GM18873 (cell line): ENCODE results near the gene TEKT2.

ENCODE experiments used
- ATAC-seq: cut with Tn5 transposase; IDR thresholded peaks from one replicate; pipeline ENCODE4 v1.9.1; 2021; ENCODE audit warnings: mild to moderate bottlenecking, moderate library complexity, moderate number of reproducible peaks; ENCODE audit not compliant: unreplicated experiment, low FRiP score

The TEKT2 gene

GRCh38 chr1:36101546-36101945 lies 17.7 kb downstream of the TEKT2 start:
- no peak for ATAC-seq

- no peak for ATAC-seq
These were observed 22.4 kb downstream of the TEKT2 start for GRCh38 chr1:36106269-36106668.

DNA sequence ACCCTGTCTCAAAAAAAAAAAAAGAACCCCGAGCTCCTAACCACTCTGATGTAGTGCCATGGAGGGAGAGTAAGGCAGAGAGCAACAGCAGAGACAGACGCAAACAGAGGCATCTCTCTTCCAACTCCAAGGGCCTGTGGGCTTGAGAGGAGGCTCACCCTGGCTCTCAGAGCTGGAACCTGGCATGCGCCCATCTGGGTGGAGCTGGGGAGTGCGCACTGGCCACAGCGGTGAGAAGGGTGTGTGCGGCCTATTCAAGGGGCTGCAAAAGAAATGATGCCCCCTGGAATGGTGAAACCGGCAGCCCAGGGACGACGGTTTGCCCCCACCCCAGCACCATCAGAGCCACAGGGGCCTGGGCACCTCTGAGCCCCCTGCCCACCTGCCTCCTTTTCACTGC lies 23.5 kb downstream of the TEKT2 start:
- no peak for ATAC-seq

GRCh38 chr1:36108314-36108713 lies 24.4 kb downstream of the TEKT2 start:
- no peak for ATAC-seq

DNA sequence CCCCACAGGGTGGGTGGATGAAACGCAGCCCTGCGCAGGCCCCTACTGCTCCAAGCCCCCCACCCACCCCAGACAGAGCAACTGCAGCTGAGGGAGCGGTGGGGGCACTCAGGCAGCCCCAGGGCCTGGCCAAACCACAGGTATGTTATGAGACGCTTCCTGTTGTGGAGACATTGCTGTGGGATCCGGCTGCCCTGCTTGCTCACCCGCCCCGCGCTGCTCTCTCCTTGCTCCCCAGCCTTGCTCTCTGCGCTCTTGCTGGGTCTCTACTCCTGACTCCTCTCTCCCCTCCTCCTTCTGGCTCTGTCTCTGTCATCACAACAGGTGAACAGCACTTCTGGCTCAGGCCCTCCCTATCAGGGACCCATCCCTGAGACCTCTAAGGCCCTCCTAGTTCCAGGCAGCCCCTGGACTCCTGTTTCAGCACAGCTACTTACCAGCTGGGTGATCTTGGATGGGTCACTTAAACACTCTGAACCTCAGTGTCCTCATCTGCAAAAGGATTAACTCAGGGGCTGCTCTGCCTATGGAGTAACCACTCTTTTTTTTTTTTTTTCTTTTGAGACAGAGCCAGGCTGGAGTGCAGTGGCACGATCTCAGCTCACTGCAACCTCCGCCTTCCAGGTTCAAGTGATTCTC lies 25.3 kb downstream of the TEKT2 start:
- no peak for ATAC-seq

- no peak for ATAC-seq
These were observed 27.3 kb downstream of the TEKT2 start for GRCh38 chr1:36111151-36111550.

DNA sequence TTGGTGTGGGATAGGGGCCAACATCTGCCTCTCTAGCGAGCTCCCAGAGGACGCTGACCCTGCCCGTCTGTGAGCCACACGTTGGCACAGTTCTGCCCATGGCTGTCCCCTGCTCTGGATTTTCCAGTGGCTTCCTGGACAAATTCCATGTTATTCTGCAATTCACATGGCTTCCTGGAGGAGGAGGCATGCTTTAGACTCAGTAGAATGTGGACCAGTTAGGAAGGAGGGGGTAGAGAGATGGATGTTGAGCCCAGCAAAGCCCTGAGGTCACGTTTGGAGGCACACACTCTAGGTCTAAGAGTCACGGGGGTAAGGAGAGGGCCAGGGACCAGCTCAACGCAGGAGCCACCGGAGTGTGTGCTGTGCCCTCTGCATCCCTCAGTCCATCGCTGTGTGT lies 28.9 kb downstream of the TEKT2 start:
- ATAC-seq: no peak

DNA sequence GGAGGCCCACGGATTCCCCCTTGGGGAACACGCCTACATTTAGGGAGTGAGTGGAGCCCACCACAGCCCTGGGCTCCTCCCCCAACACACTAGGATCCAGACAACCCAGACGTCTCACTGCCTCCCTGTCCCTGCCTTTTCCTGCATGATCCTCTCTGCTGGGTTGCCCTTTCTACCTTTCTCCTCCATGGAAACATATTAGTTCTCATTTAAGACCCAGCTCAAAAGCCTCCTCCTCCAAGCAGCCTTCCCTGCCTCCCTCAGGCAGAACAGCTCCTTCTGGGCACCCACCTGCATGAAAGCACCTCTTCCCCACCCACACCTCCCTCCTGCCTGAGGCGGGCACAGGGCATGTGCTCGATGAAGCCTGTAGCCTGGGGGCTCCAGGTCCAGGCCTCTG lies 30.5 kb downstream of the TEKT2 start:
- no peak for ATAC-seq

DNA sequence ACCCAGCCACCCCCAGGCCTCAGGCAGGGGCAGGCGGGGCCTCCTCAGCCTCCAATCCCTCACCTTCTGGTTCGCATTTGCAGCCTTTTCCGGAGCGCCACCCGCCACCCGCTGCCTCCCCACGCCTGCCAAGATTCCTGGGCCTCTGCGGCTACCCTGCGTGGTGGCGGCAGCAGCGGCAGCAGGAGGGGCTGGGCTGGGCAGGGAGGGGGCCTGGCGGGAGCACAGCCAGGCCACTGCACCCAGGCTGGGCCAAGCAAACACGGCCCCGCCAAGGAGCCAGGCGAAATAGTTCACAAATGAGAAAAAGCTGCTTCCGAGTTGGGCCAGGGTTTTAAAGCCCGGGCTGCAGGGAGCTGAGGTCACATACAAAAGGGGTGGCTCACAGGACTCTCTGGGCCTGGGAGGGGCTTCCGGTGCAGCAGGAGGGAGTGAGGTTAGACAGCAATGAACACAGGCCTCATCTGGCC lies 31.3 kb downstream of the TEKT2 start:
- no peak for ATAC-seq

DNA sequence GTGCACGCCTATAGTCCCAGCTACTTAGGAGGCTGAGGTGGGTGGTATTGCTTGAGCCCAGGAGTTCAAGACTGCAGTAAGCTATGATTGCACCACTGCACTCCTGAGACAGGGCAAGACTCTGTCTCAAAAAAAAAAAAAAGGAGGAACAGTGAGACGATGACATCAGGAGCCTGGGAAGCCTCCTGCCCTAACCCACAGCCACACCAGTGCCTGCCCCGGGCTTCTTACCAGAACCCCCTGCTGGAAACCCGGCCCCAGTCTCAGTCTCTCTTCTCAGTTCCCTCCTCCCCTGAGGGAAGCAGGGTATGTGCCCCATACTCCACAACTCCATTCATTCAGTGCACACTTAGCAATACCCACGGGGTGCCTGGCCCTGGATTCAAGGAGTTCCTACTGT lies 32.0 kb downstream of the TEKT2 start:
- ATAC-seq: no peak

DNA sequence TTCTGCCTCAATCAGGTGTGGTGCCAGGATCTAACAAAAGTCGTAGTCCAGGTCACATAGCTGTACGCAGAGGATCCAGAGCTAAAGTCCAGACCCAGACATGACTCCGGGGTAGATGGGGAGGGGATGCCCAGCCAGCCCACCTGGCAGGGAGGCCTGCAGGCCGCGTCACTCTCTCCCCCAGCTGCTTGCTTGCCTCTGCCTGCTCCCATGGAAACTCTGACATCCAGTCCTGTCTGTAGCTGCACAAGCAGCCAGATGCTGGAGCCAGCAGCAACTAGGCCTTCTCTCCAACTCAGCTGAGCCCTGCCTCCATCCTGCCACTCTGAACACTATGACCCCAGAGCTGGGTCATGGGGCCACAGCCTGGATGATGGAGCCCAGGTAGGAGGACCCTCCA lies 33.0 kb downstream of the TEKT2 start:
- ATAC-seq: no peak

DNA sequence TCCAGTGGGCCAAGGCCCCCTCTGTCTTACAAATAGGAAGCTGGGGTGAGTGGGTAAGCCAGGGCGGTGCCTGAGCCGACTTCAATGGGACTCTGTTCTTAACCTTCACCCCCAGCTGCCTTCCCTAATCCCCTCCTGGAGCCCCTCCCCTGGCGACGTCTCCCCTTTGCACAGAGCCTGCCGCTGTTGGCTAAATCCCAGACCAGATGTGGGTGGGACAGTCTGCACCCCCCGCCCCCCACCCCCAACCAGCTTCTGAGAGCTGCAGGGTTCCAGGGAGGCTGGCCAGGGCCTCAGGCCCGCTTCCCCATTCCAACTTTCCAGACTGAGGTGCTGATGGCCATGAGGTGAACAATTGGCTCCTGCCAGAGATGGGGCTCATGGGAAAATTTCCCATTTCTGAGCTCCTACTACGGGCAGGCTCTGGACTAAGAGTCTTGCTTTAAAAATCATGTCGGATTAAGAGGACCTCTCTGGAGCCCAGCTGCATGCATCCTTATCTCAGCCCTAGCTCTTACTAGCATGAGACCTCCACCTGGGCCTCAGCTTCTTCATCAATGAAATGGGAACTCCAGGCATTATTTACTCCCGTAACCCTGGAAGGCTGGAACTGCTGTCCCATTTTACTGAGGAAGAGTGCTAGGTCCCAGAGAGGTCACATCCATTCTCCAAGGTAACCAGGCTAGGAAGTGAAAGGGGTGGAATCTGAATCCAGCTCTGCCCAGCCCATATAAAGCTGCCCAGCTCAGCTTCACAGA lies 34.7 kb downstream of the TEKT2 start:
- no peak for ATAC-seq

- no peak for ATAC-seq
These were observed 35.6 kb downstream of the TEKT2 start for GRCh38 chr1:36119456-36119855.

GRCh38 chr1:36122062-36123030 lies 38.5 kb downstream of the TEKT2 start:
- no peak for ATAC-seq

GRCh38 chr1:36123356-36123755 lies 39.5 kb downstream of the TEKT2 start:
- ATAC-seq: no peak

GRCh38 chr1:36124404-36125128 lies 40.7 kb downstream of the TEKT2 start:
- ATAC-seq: no peak

- no peak for ATAC-seq
These were observed 41.5 kb downstream of the TEKT2 start, which contains the start of gene COL8A2 for GRCh38 chr1:36125129-36125991. TSS of gene COL8A2 (minus strand) at chr1:36125222. CDS start at chr1:36100242, 24,980 bp downstream.

DNA sequence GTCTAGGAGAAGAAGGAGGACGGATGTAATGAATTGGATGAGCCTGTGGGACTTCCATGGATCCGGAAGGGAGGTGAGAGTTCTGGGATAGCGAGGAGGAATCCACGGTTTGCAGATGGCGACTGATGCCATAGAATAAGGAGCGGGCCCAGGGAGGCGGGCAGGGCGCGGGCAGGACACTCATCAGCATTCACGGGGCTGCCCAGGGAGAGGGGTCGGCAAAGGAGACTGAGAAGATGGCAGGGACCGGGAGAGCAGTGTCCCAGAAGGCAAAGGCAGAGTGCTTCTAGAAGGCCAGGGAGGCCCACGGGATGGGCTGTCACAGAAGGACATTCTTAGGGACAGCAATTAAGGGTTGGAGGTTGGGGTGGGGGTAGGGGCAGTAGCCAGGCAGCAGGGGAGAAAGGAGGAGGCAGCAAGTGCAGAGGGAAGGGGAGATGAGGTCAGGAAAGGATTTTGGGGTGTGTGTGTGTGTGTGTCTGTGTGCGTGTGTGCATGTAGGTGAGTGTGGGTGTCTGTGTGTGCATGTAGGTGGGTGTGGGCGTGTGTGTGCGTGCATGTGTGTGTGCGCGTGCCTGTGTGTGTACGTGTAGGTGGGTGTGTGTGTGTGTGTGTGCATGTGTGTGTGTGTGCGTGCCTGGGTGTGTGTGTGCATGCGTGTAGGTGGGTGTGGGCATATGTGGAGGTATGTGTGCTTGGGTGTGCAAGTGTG lies 42.3 kb downstream of the TEKT2 start:
- no peak for ATAC-seq
